Fibroblast of mammary gland (primary cell): ENCODE results near the gene MAP2K1.

Experiments
- DNase-seq: peaks from one replicate; pipeline ENCODE4 v3.0.0-alpha.2; 2010; ENCODE audit warnings: low read depth
- H3K4me3 ChIP-seq: 2 replicates; pipeline ENCODE4 v1.5.1; 2011; ENCODE audit warnings: low read depth, mild to moderate bottlenecking, low read length, moderate library complexity; ENCODE audit not compliant: control insufficient read depth
- CTCF ChIP-seq: conservative IDR thresholded peaks from 2 replicates; pipeline ENCODE4 v1.5.1; 2011; ENCODE audit warnings: low read depth, low read length, inconsistent platforms; ENCODE audit not compliant: control insufficient read depth, insufficient read depth

The MAP2K1 gene

GRCh38 chr15:66515901-66516322, 129.2 kb downstream of the MAP2K1 start:
- DNase-seq, result no peak
- TF ChIP-seq CTCF, result no peak
- H3K4me3 ChIP-seq, result no peak overlapping the region

GRCh38 chr15:66523926-66524325, 137.2 kb downstream of the MAP2K1 start:
- DNase-seq, result no peak
- TF ChIP-seq CTCF, result no peak
- no peak overlapping the region for H3K4me3 ChIP-seq

- no peak for TF ChIP-seq CTCF
- no peak overlapping the region for H3K4me3 ChIP-seq
These were observed 138.1 kb downstream of the MAP2K1 start for GRCh38 chr15:66524838-66525237.

GRCh38 chr15:66535056-66535455, 148.3 kb downstream of the MAP2K1 start:
- no peak for TF ChIP-seq CTCF
- no peak for DNase-seq
- no peak overlapping the region for H3K4me3 ChIP-seq

More at GRCh38 chr15:66524838-66525237, 138.1 kb downstream of the MAP2K1 start:
- no peak for DNase-seq
